Prostate gland (tissue), 2 donors: Measurements from ENCODE around the gene TMEM126B.

Experiments
- CTCF ChIP-seq, 4 experiments: fragments of 200-600 bp in 2 of 4; fragments of 450-650 bp in 2 of 4; sonication (generic) in 2 of 4; IDR thresholded peaks; 1 replicate in 3 of 4; 2 replicates in 1 of 4; pipeline ENCODE4 v1.5.1; 2016 to 2019; ENCODE audit warnings: antibody characterized with exemption in 4 of 4, mild to moderate bottlenecking in 2 of 4, moderate library complexity in 2 of 4
- POLR2A ChIP-seq: fragments of 450-650 bp; IDR thresholded peaks from one replicate; pipeline ENCODE4 v1.6.1; 2016; ENCODE audit warnings: antibody characterized with exemption, mild to moderate bottlenecking

DNA sequence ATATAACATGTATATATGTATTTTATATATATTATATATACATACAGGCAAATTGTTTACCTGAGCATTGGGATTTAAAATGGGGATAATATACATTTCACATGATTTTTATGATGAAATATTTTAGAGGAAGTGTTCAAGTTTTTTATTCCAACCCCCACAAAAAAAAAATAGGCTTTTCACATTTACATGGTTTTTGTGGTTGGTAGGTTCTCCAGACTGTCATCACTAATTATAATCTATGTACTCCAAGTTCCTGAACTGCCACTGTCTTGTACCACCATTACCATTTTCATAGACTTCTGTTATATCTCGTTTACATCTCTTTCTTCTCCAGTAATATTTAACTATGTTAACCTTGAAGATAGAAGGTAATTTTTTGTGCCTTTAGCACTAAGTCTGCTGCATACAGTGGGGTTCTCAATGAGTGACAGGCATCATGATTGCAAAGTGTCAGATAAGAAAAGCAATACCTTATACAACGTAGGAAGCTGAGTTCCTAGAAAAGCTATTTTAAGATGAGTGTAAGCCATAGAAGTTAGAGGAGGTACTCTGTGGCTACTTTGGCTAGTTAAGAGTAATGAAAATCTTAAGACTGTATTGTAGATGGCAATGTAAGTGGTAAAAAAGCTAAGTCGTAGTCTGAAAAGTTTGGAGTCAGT lies 24.5 kb downstream of the TMEM126B start:
- TF ChIP-seq CTCF (IDR thresholded peaks at IDR 0.05) (no peak), POLR2A (no peak)
